Liver (tissue), 9 donors: ENCODE data around the gene SNAPC4. TPM values are rescaled to one million over a fixed set of nuclear protein-coding genes. Genes with fewer than 3 reads are reported as not detected.

Source experiments
- DNase-seq: peaks from one replicate; pipeline ENCODE4 v3.0.0-alpha.2; 2017; ENCODE audit warnings: low spot score
- H3K27ac ChIP-seq, 2 donors: one replicate each; pipeline ENCODE4 v1.7.0; 2013; ENCODE audit warnings: inconsistent platforms in 2 of 2, low read length in 2 of 2, control low read depth in 1 of 2, low read depth in 1 of 2, mild to moderate bottlenecking in 1 of 2
- H3K27me3 ChIP-seq, 4 donors: one replicate each; pipeline versions ENCODE4 v1.6.1 to v1.7.0; 2013; ENCODE audit warnings: low read length in 3 of 4, inconsistent platforms in 1 of 4, mild to moderate bottlenecking in 1 of 4, moderate library complexity in 1 of 4; ENCODE audit not compliant: control insufficient read depth in 4 of 4, insufficient read depth in 4 of 4
- H3K36me3 ChIP-seq, 4 donors: one replicate each; pipeline versions ENCODE4 v1.6.1 to v1.7.0; 2013; ENCODE audit warnings: low read length in 3 of 4, mild to moderate bottlenecking in 3 of 4, low read depth in 1 of 4, moderate library complexity in 1 of 4; ENCODE audit not compliant: control insufficient read depth in 4 of 4, insufficient read depth in 3 of 4
- H3K4me1 ChIP-seq, 4 donors: one replicate each; pipeline versions ENCODE4 v1.6.1 to v1.7.0; 2013; ENCODE audit warnings: low read length in 3 of 4, mild to moderate bottlenecking in 3 of 4, moderate library complexity in 1 of 4; ENCODE audit not compliant: control insufficient read depth in 4 of 4, insufficient read depth in 4 of 4
- H3K4me3 ChIP-seq, 3 donors: one replicate each; pipeline versions ENCODE4 v1.6.1 to v1.7.0; 2013; ENCODE audit warnings: low read length in 3 of 3, control low read depth in 1 of 3, low read depth in 1 of 3, mild to moderate bottlenecking in 1 of 3
- H3K9ac ChIP-seq, 2 donors: one replicate each; pipeline ENCODE4 v1.7.0; 2013; ENCODE audit warnings: low read length in 2 of 2, mild to moderate bottlenecking in 2 of 2, moderate library complexity in 2 of 2, control low read depth in 1 of 2, low read depth in 1 of 2
- H3K9me3 ChIP-seq, 4 donors: one replicate each; pipeline versions ENCODE4 v1.6.1 to v1.7.0; 2013; ENCODE audit warnings: low read length in 3 of 4; ENCODE audit not compliant: control insufficient read depth in 4 of 4
- ATF3 ChIP-seq: IDR thresholded peaks from 2 replicates; pipeline ENCODE4 v1.6.1; 2016; ENCODE audit warnings: antibody characterized with exemption
- CTCF ChIP-seq: fragments of 150-350 bp; IDR thresholded peaks from 2 replicates; pipeline ENCODE4 v1.5.1; 2017; ENCODE audit warnings: improper control_type of control experiment, low read depth, low read length; ENCODE audit not compliant: missing input control
- EGR1 ChIP-seq, 2 donors: IDR thresholded peaks; 2 replicates each; pipeline ENCODE4 v1.6.1; 2016 to 2018; ENCODE audit warnings: antibody characterized with exemption in 2 of 2, low read depth in 2 of 2
- FOXA1 ChIP-seq: IDR thresholded peaks from 2 replicates; pipeline ENCODE4 v1.6.1; 2016; ENCODE audit warnings: antibody characterized with exemption
- HNF4A ChIP-seq, 2 donors: conservative IDR thresholded peaks; 2 replicates each; pipeline ENCODE4 v1.6.1; 2016; ENCODE audit warnings: antibody characterized with exemption in 2 of 2, mild to moderate bottlenecking in 2 of 2
- HNF4G ChIP-seq: IDR thresholded peaks from 2 replicates; pipeline ENCODE4 v1.6.1; 2016; ENCODE audit warnings: antibody characterized with exemption
- JUND ChIP-seq, 2 donors: IDR thresholded peaks; 2 replicates each; pipeline ENCODE4 v1.6.1; 2016; ENCODE audit warnings: antibody characterized with exemption in 2 of 2
- NR2F2 ChIP-seq: IDR thresholded peaks from 2 replicates; pipeline ENCODE4 v1.6.1; 2016; ENCODE audit warnings: antibody characterized with exemption
- RAD21 ChIP-seq, 2 donors: IDR thresholded peaks; 2 replicates each; pipeline ENCODE4 v1.6.1; 2016; ENCODE audit warnings: antibody characterized with exemption in 2 of 2, mild to moderate bottlenecking in 2 of 2
- REST ChIP-seq: IDR thresholded peaks from 2 replicates; pipeline ENCODE4 v1.6.1; 2016; ENCODE audit warnings: antibody characterized with exemption, mild to moderate bottlenecking
- RXRA ChIP-seq, 2 donors: IDR thresholded peaks; 2 replicates each; pipeline ENCODE4 v1.6.1; 2017 to 2018; ENCODE audit warnings: antibody characterized with exemption in 2 of 2, mild to moderate bottlenecking in 1 of 2
- SP1 ChIP-seq: IDR thresholded peaks from 2 replicates; pipeline ENCODE4 v1.6.1; 2018; ENCODE audit warnings: antibody characterized with exemption, mild to moderate bottlenecking
- YY1 ChIP-seq: IDR thresholded peaks from 2 replicates; pipeline ENCODE4 v1.6.1; 2016; ENCODE audit warnings: antibody characterized with exemption, mild to moderate bottlenecking
- WGBS: extraction: QIAGEN DNeasy Blood & Tissue Kit; methylation state at CpG from one replicate; pipeline ENCODE4 v1.1.7; 2013; 5-methylcytosine and 5-hydroxymethylcytosine counted together
- polyA plus RNA-seq, 2 donors: library from polyadenylated mRNA; stranded (reverse) in 1 of 2; unstranded in 1 of 2; fragments of 200-250 nt in 1 of 2; fragments of >200 nt in 1 of 2; fragmentation: Nextera tagmentation in 1 of 2; extraction: Ambion mirVana in 1 of 2; gene quantifications; one replicate each; pipeline versions ENCODE4 v1.2.1 to v1.2.3, GENCODE V29; 2013 to 2015
- total RNA-seq, 2 donors: library from RNA; depleted of rRNA; stranded (reverse); fragments of >200 nt; gene quantifications; one replicate each; pipeline ENCODE4 v1.2.3, GENCODE V29; 2014
- donor health status: healthy.
- donor health status: healthy.
- donor health status: healthy.
- donor health status: healthy.
- donor health status: healthy.

SNAPC4 gene
- total and polyA plus RNA-seq, 4 donors: 0.75 to 4.2 (median 3.1) TPM

GRCh38 chr9:136391737-136392537 is 8.0 kb downstream of the SNAPC4 start:
- H3K4me1 ChIP-seq: peaks cover 10 to 27% (median 18%) of the 10 kb centered on the region in 4 donors
- peak; percentile 51 to 61 for TF ChIP-seq RXRA (IDR thresholded peaks at IDR 0.05)
- no peak for TF ChIP-seq NR2F2
- peaks cover 4 to 57% (median 29%) of the 10 kb centered on the region in 4 donors for H3K36me3 ChIP-seq
- no peak overlapping the region for H3K4me3 ChIP-seq
- 94% methylated on average over 28 of the region's 28 CpGs for WGBS
- no peak for DNase-seq
- H3K27ac ChIP-seq: no peak overlapping the region
- no peaks in the 10 kb centered on the region for H3K9me3 ChIP-seq
- H3K27me3 ChIP-seq: no peaks in the 10 kb centered on the region
- no peak overlapping the region for H3K9ac ChIP-seq

- H3K36me3 ChIP-seq: peaks cover 4 to 59% (median 30%) of the 10 kb centered on the region in 4 donors
- H3K9ac ChIP-seq: no peak overlapping the region
- peaks cover 0 to 8% (median 1%) of the 10 kb centered on the region in 4 donors for H3K4me1 ChIP-seq
- no peak overlapping the region for H3K27ac ChIP-seq
- no peak for TF ChIP-seq JUND (IDR thresholded peaks at IDR 0.05)
- TF ChIP-seq REST: no peak
- no peak for TF ChIP-seq RXRA (IDR thresholded peaks at IDR 0.05)
- TF ChIP-seq NR2F2: no peak
- no peak for TF ChIP-seq YY1
- TF ChIP-seq RAD21 (IDR thresholded peaks at IDR 0.05): no peak
- no peak for TF ChIP-seq CTCF
- no peak for TF ChIP-seq FOXA1
- no peak for TF ChIP-seq HNF4G
- no peaks in the 10 kb centered on the region for H3K9me3 ChIP-seq
- no peaks in the 10 kb centered on the region for H3K27me3 ChIP-seq
- 91% methylated on average over 14 of the region's 14 CpGs for WGBS
- DNase-seq: no peak
- no peak overlapping the region for H3K4me3 ChIP-seq
Measured at GRCh38 chr9:136389396-136389795, 10.6 kb downstream of the SNAPC4 start.

GRCh38 chr9:136387217-136387616 is 12.8 kb downstream of the SNAPC4 start:
- TF ChIP-seq HNF4A (conservative IDR thresholded peaks at IDR 0.05): peak in 1 of 2 donors; percentile 11
- TF ChIP-seq SP1: no peak
- TF ChIP-seq EGR1 (IDR thresholded peaks at IDR 0.05; ENCODE audit: low read depth in 2 of 2): no peak
- no peak for TF ChIP-seq ATF3
- Histone ChIP-seq H3K27ac (no peak overlapping the region), H3K4me3 (no peak overlapping the region), H3K9me3 (no peaks in the 10 kb centered on the region), H3K36me3 (peaks cover 7 to 69% (median 29%) of the 10 kb centered on the region in 4 donors), H3K9ac (no peak overlapping the region), H3K4me1 (peaks cover 0 to 8% (median 1%) of the 10 kb centered on the region in 4 donors), H3K27me3 (no peaks in the 10 kb centered on the region)
- DNase-seq: no peak
- 69% methylated on average over 19 of the region's 19 CpGs for WGBS
